D721Med (cell line): ENCODE results near the gene PPP1R10.
A peak's percentile ranks its signal among the peaks of the same experiment; 100 is the strongest.

ENCODE experiments used
- DNase-seq: peaks from one replicate; pipeline ENCODE4 v3.0.0; 2011; ENCODE audit warnings: low spot score; ENCODE audit not compliant: insufficient read length
- FAIRE-seq: peaks from 2 replicates; lab custom pipeline; 2011; peaks lifted over from hg19 to GRCh38; lab: Jason Lieb, UNC
- TF ChIP-seq, protein P1 (sequence below): IDR thresholded peaks from 2 replicates; pipeline ENCODE4 v1.5.1; 2012; ENCODE audit warnings: mild to moderate bottlenecking, control low read depth; ENCODE audit not compliant: insufficient read depth; ENCODE audit errors: missing control alignments

PPP1R10 gene

DNA sequence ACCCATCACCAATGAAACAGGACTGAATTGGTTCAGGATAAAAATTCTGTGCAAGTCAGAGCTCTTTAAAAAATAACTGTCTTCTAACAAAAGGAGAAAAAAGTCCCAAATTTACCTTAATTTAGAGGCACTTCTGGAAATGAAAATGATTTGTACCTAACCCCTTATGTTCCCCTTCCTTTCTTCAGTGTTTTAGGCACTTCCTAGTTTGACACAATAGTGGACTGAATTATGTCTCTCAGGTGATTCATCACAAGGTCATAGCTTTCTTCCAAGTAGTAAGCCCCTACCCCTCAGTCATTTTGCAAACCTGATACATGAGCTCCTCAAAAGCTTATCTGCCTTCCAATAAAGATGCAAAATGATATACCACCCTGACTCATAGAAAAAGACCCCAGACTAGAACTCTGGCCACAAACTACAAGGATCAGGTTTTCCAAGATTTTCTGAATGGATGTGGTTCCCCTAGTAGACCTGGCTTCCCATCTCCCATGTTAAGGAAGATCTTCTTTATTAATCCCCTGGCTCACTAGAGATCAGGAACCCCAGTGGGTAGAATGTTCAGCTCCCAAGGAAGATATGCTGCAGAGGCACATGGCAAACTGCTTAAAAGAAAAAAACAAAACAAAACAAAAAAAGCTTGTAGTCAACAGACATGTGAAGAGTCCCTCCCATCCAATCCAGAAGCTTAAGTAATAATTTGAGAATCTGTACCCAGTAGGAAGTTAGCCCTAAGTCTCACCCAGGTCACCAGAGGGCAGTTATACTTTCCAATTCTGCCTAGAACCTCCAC is 3.6 kb downstream of the PPP1R10 start:
- TF ChIP-seq, protein P1, sequence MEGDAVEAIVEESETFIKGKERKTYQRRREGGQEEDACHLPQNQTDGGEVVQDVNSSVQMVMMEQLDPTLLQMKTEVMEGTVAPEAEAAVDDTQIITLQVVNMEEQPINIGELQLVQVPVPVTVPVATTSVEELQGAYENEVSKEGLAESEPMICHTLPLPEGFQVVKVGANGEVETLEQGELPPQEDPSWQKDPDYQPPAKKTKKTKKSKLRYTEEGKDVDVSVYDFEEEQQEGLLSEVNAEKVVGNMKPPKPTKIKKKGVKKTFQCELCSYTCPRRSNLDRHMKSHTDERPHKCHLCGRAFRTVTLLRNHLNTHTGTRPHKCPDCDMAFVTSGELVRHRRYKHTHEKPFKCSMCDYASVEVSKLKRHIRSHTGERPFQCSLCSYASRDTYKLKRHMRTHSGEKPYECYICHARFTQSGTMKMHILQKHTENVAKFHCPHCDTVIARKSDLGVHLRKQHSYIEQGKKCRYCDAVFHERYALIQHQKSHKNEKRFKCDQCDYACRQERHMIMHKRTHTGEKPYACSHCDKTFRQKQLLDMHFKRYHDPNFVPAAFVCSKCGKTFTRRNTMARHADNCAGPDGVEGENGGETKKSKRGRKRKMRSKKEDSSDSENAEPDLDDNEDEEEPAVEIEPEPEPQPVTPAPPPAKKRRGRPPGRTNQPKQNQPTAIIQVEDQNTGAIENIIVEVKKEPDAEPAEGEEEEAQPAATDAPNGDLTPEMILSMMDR, result no peak
- DNase-seq (no peak), FAIRE-seq (no peak)

DNA sequence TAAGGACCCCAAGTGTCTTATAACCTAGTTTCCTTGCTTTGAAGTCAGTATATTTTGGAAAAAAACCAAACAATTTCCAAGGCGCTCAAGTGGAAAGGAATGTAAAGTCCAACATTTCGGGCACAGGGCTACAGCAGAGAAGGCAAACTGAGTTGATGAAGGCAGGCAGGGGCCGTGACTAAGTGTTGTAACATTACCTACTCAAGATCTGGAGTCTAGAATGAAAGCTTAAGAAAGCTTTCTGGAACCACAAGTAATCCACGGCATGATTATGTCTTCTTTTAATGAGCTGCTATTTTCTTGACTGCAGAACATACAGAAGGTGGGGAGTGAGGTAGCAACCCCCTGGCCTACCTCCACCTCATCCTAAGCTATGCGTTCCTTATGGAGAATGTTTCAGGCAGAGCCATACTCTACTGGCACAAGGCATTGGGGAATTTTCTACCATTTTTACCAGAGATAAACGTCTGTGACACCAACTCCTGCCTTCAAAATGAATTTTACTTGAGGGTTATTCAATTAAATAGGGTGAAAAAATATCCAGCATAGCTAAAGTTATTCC is 4.3 kb downstream of the PPP1R10 start:
- TF ChIP-seq, protein P1, result no peak
- DNase-seq, result no peak
- no peak for FAIRE-seq

DNA sequence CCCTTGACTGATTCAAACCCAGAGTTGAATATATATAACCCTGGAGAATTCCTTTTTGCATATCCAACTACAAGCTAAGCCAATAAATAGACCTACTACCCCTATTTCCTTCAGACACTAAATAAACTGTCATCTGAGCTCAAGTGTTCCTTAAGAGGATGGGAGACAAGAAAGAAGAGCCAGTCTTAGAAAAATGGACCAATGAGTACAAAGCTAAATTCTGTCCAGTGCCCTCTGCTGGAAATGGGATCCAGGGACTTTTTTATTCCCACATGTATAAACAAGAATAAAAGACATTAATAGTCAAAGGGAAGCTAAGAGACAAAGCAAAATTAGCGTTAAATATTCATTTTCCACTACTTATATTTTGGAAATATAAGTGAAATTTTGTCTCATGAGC is 4.8 kb downstream of the PPP1R10 start:
- FAIRE-seq (no peak), DNase-seq (no peak)
- TF ChIP-seq, protein P1, result peak; percentile 19

DNA sequence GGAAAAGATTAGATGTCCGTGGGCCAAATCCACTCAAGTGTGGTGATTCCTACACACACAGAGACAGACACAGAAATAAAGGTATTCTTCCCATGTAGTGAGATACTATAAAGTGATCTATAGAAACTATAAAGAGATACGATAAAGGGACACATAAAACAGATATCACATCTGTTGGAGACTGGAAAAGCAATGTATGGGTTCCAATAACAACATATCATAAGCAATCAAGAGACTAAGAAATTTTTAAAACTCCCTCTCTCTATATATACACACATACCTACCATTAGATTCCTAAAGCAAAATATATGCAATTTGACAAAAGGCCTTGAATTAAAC is 5.2 kb downstream of the PPP1R10 start:
- DNase-seq (no peak), FAIRE-seq (no peak)
- TF ChIP-seq, protein P1, result no peak

DNA sequence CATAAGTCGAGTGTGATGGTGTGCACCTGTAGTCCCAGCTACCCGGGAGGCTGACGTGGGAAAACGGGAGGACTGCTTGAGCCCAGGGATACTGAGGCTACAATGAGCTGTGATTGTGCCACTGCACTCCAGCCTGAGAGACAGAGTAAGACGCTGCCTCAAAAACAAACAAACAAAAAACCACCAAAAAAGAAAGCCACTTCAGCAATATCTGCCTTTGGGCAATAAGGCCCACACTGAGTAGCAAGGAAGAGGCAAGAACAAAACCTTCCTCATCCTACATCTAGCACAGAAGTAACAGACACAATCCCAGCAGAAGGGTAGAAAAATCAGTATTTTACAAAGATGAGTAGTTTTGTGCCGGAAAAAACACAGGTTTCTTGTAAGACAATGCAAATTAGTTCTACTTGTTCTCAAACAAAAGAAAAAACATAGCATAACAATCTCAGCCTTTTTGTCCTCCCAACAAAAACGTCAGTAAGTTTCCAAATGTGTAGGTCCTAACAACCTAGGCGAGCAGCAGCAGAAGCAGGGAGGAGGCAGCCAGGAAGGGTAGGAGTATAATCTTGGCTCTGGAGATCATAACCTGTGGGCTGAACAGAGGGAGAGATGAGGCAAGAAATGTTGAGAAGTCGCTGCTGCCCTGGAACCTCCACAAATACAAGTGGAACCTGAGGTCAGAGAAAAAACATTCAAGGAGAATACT is 5.7 kb downstream of the PPP1R10 start:
- TF ChIP-seq, protein P1, result no peak
- no peak for DNase-seq
- FAIRE-seq, result no peak

DNA sequence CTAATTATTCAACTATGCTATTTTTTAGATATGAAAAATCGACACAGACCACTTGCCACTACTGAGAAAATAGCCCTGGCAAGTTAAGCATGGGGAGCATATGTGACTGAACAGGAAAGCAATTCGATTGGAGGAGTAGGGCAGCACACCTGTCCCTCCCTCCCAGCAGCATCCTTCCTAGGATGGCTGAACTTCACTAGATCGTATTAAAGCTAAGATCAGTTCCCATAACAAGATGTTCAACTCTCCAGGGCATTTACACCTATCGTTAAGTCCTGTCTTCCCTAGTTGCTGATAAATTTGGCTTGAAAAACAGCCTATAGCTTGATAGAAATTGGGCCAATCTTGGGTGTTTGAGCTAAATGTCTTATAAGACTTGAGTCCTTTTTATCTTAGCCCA is 7.0 kb downstream of the PPP1R10 start:
- TF ChIP-seq, protein P1, result no peak
- no peak for FAIRE-seq
- no peak for DNase-seq
